SU-DHL-6 (cell line): ENCODE data around the gene USO1.

Experiments used
- H2AFZ ChIP-seq: fragments of 200-600 bp; sonication (generic); 2 replicates; pipeline ENCODE4 v1.6.1; 2014; ENCODE audit warnings: low read depth, mild to moderate bottlenecking, moderate library complexity, mixed read lengths, antibody characterized with exemption, low read length; ENCODE audit not compliant: severe bottlenecking
- H3F3A ChIP-seq: fragments of 200-600 bp; shearing (Covaris generic); 2 replicates; pipeline ENCODE4 v1.6.0; 2016; ENCODE audit warnings: antibody characterized with exemption, mild to moderate bottlenecking; ENCODE audit not compliant: insufficient read depth
- H3K27ac ChIP-seq: fragments of 200-600 bp; sonication (generic); 2 replicates; pipeline ENCODE4 v1.5.1; 2016; ENCODE audit warnings: low read depth, mild to moderate bottlenecking, low read length, moderate library complexity, mixed read lengths
- H3K27me3 ChIP-seq: fragments of 200-600 bp; sonication (generic), shearing (Covaris generic); 2 replicates; pipeline ENCODE4 v1.6.0; 2014; ENCODE audit warnings: mild to moderate bottlenecking, low read length
- H3K36me3 ChIP-seq: fragments of 200-600 bp; sonication (generic); 2 replicates; pipeline ENCODE4 v1.6.1; 2014; ENCODE audit warnings: mild to moderate bottlenecking, low read length, mixed read lengths
- H3K4me2 ChIP-seq: fragments of 300-600, 200-600 bp; shearing (Covaris generic), sonication (generic); 2 replicates; pipeline ENCODE4 v1.6.0; 2014; ENCODE audit warnings: low read length, low read depth, mild to moderate bottlenecking; ENCODE audit not compliant: poor library complexity, severe bottlenecking
- H3K4me3 ChIP-seq: fragments of 200-600 bp; sonication (generic); 2 replicates; pipeline ENCODE4 v1.5.1; 2014; ENCODE audit warnings: antibody characterized with exemption, low read length, mild to moderate bottlenecking, mixed read lengths; ENCODE audit not compliant: insufficient read depth, poor library complexity, severe bottlenecking
- H3K79me2 ChIP-seq: fragments of 200-600 bp; sonication (generic); 2 replicates; pipeline ENCODE4 v1.6.1; 2014; ENCODE audit warnings: mild to moderate bottlenecking, low read length, moderate library complexity; ENCODE audit not compliant: insufficient read depth
- H3K9ac ChIP-seq: fragments of 200-600 bp; sonication (generic); 2 replicates; pipeline ENCODE4 v1.7.0; 2014; ENCODE audit warnings: mild to moderate bottlenecking, low read length
- H3K9me2 ChIP-seq: fragments of 200-600 bp; sonication (generic); replicated peaks from 2 replicates; pipeline ENCODE4 v1.6.1; 2014; ENCODE audit warnings: low read length; ENCODE audit not compliant: insufficient read depth
- H3K9me3 ChIP-seq: fragments of 200-600 bp; sonication (generic); 2 replicates; pipeline ENCODE4 v1.6.1; 2014; ENCODE audit warnings: low read length, mixed read lengths; ENCODE audit not compliant: insufficient read depth
- H4K20me1 ChIP-seq: fragments of 200-600 bp; sonication (generic); 2 replicates; pipeline ENCODE4 v1.6.1; 2014; ENCODE audit warnings: low read depth, mild to moderate bottlenecking, antibody characterized with exemption, low read length, moderate library complexity, mixed read lengths
- EZH2phosphoT487 ChIP-seq: fragments of 200-600 bp; sonication (generic), shearing (Covaris generic); conservative IDR thresholded peaks from 2 replicates; pipeline ENCODE4 v1.6.1; 2018; ENCODE audit warnings: mild to moderate bottlenecking, antibody characterized with exemption, low read length, moderate library complexity, mixed read lengths
- TF ChIP-seq, protein P1 (sequence below): fragments of 200-600 bp; sonication (generic); IDR thresholded peaks from one replicate; pipeline ENCODE4 v1.5.1; 2017; ENCODE audit warnings: antibody characterized with exemption, mild to moderate bottlenecking, low read length, moderate library complexity; ENCODE audit not compliant: insufficient read depth, poor library complexity, severe bottlenecking

USO1 gene

DNA sequence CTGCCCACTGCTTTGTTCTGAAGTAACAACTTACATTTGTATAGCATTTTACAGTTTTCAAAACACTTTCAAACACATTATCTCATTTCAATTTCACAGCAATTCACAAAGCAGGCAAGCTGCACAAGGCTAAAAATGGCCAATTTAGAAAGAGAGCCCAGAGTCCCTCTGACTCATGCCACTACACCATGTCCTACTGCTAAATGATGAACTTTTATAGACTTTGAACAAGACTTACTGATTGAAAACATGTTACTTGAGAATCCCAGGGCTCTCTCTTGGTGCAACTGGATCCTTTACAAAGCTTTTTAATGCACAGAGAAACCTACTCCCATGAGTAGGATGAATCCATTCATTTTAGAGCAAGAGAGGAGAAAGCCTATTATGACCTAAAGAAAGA lies 45.4 kb upstream of the USO1 start:
- Histone ChIP-seq H3F3A (no peaks in the 10 kb centered on the region), H3K9me2 (no peaks in the 10 kb centered on the region), H3K9ac (no peak overlapping the region), H3K4me3 (no peak overlapping the region), H2AFZ (no peak overlapping the region), H3K79me2 (no peaks in the 10 kb centered on the region), H3K9me3 (no peaks in the 10 kb centered on the region), H3K4me2 (no peak overlapping the region), H4K20me1 (no peaks in the 10 kb centered on the region), H3K27ac (no peak overlapping the region), H3K27me3 (no peaks in the 10 kb centered on the region), H3K36me3 (no peaks in the 10 kb centered on the region)
- TF ChIP-seq EZH2phosphoT487 = no peak
- TF ChIP-seq, protein P1, sequence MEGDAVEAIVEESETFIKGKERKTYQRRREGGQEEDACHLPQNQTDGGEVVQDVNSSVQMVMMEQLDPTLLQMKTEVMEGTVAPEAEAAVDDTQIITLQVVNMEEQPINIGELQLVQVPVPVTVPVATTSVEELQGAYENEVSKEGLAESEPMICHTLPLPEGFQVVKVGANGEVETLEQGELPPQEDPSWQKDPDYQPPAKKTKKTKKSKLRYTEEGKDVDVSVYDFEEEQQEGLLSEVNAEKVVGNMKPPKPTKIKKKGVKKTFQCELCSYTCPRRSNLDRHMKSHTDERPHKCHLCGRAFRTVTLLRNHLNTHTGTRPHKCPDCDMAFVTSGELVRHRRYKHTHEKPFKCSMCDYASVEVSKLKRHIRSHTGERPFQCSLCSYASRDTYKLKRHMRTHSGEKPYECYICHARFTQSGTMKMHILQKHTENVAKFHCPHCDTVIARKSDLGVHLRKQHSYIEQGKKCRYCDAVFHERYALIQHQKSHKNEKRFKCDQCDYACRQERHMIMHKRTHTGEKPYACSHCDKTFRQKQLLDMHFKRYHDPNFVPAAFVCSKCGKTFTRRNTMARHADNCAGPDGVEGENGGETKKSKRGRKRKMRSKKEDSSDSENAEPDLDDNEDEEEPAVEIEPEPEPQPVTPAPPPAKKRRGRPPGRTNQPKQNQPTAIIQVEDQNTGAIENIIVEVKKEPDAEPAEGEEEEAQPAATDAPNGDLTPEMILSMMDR = no peak

DNA sequence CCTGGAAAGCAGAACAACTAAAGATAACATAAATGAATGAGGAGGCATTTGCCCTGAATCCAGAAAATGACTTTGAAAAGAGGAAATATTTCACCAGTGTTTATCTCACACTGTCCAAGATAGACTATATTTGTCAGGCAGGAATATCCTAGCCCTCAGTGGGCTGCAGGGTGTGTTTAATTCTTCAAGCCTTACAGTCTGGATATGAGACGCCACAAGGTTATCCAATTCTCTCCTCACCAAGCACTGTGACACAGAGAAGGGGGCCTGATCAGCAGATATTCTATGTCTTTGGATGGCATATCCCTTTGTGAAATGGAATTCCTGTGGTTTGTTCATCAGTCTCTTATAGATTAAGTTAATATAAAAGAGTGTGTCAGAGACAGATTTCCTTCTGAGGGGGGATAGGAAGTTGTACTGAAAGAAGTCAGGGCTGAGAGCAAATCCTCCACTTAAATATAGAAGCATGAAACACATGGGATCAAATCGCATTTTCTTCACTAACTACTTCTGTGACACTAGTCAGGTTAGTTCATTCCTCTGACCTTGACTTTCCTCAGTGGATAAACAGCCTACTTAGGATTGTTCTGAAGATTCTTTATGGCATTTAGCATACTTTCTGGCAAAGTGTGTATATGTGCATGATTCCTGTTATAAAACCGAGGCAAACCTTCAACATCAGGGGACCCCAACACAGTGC lies 44.4 kb upstream of the USO1 start:
- H3F3A ChIP-seq = no peaks in the 10 kb centered on the region
- no peak overlapping the region for H3K27ac ChIP-seq
- H3K4me3 ChIP-seq = no peak overlapping the region
- H4K20me1 ChIP-seq = no peaks in the 10 kb centered on the region
- no peaks in the 10 kb centered on the region for H3K36me3 ChIP-seq
- TF ChIP-seq, protein P1 = no peak
- no peak for TF ChIP-seq EZH2phosphoT487
- H2AFZ ChIP-seq = no peak overlapping the region
- H3K4me2 ChIP-seq = no peak overlapping the region
- H3K9me3 ChIP-seq = no peaks in the 10 kb centered on the region
- H3K27me3 ChIP-seq = no peaks in the 10 kb centered on the region
- no peaks in the 10 kb centered on the region for H3K9me2 ChIP-seq
- H3K9ac ChIP-seq = no peak overlapping the region
- no peaks in the 10 kb centered on the region for H3K79me2 ChIP-seq

DNA sequence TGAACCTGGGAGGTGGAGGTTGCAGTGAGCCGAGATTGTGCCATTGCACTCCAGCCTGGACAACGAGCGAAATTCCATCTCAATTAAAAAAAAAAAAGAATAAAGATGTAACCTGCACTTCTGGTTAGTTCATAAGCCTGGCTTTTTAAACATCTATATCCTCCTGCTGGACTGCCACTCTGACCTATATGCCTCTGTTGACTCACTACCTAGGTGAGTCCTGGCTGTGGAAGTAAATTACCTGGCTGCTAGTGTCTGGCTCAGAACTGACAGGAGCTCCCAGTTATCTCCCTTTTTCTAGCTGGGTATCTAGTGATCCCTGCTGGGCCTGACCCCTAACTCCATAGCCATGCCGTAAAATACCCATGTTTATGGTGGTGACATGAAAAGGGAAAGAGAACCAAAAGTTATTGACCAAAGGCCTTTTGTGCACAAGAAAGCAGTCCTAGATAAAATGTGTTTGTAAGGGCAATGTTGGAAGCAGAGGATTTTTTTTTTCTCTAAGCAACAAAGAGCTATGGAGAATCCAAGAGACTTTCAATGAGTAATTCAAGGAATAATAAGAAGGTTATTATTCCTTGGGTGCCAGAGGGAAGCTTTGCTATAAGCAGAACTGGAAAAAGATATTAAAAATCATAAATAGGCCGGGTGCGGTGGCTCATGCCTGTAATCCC lies 40.8 kb upstream of the USO1 start:
- no peak overlapping the region for H3K27ac ChIP-seq
- TF ChIP-seq, protein P1 = no peak
- TF ChIP-seq EZH2phosphoT487 = no peak
- H3K36me3 ChIP-seq = no peaks in the 10 kb centered on the region
- no peak overlapping the region for H2AFZ ChIP-seq
- H3K9me3 ChIP-seq = no peaks in the 10 kb centered on the region
- H4K20me1 ChIP-seq = no peaks in the 10 kb centered on the region
- H3K9ac ChIP-seq = no peak overlapping the region
- H3K27me3 ChIP-seq = no peaks in the 10 kb centered on the region
- H3K79me2 ChIP-seq = no peaks in the 10 kb centered on the region
- no peak overlapping the region for H3K4me2 ChIP-seq
- H3K9me2 ChIP-seq = no peaks in the 10 kb centered on the region
- H3K4me3 ChIP-seq = no peak overlapping the region
- no peaks in the 10 kb centered on the region for H3F3A ChIP-seq
